Measurements from ENCODE around the gene FBLN2.

The FBLN2 gene

GRCh38 chr3:13569201-13569600, 20.3 kb downstream of the FBLN2 start:
- no peak for DNase-seq

GRCh38 chr3:13569641-13570390, 20.9 kb downstream of the FBLN2 start:
- no peak for DNase-seq

- DNase-seq, result no peak
These were observed 21.7 kb downstream of the FBLN2 start for GRCh38 chr3:13570391-13571194.

- no peak for DNase-seq
These were observed 22.3 kb downstream of the FBLN2 start for GRCh38 chr3:13571264-13571663.

- no peak for DNase-seq
These were observed 23.2 kb downstream of the FBLN2 start for GRCh38 chr3:13571831-13572750.

GRCh38 chr3:13572926-13573623, 24.1 kb downstream of the FBLN2 start:
- DNase-seq, result no peak

GRCh38 chr3:13574083-13574797, 25.3 kb downstream of the FBLN2 start:
- no peak for DNase-seq

GRCh38 chr3:13574798-13575451, 26.0 kb downstream of the FBLN2 start:
- no peak for DNase-seq

GRCh38 chr3:13575459-13576061, 26.6 kb downstream of the FBLN2 start:
- no peak for DNase-seq

GRCh38 chr3:13577181-13578121, 28.5 kb downstream of the FBLN2 start:
- DNase-seq, result no peak

GRCh38 chr3:13578251-13578650, 29.3 kb downstream of the FBLN2 start:
- DNase-seq, result no peak

- no peak for DNase-seq
These were observed 30.1 kb downstream of the FBLN2 start for GRCh38 chr3:13579063-13579462.

GRCh38 chr3:13580256-13581023, 31.5 kb downstream of the FBLN2 start:
- DNase-seq, result no peak

GRCh38 chr3:13581485-13582365, 32.8 kb downstream of the FBLN2 start:
- no peak for DNase-seq

GRCh38 chr3:13582366-13583250, 33.7 kb downstream of the FBLN2 start:
- no peak for DNase-seq

All from NCI-H1048 (cell line).